Measurements from ENCODE around the gene ATXN10.

The ATXN10 gene

DNA sequence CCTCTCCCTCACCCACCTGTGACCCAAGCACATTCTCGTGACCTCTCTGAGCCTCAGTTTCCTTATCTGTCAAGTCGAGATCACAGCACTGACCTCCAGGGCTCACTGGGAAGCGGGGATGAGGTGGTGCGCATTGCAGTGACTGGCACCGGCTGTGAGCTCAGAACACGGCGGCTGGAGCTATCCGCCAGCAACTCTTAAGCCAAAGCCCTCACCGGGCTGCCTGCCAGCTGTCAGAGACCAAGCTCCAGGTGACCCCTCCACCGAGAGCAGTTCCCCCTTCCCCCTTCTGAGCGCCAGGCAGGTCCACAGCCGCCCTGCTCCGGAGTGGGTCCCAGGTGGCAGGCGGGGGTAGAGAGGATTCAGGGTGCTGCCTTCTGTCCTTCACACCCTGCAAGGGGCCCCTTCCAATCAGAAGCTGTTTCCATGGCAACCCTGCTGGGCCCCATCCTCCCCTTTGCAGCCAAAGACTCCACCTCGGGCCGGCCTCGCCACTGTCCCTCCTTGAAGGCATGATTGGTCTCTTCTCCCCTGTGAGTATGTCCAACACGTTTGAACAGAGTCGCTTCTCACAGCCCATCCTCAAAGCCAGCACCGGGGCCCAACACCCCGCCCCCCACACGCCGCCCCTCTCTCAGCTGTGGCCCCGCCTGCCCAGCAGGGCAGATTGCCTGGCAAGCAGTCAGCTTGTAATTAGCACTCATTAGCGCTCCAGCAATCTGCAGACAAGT, 206.6 kb downstream of the ATXN10 start:
- Histone ChIP-seq H3K4me1 (ENCODE audit: insufficient read depth, low read length, severe bottlenecking) (no peaks in the 10 kb centered on the region), H3K4me3 (ENCODE audit: low read depth, low read length, poor library complexity, severe bottlenecking) (no peak overlapping the region), H3K27ac (ENCODE audit: low read depth, low read length, poor library complexity, severe bottlenecking) (no peak overlapping the region), H3K9me3 (ENCODE audit: low read length) (peaks cover 7% of the 10 kb centered on the region), H4K20me1 (ENCODE audit: insufficient read depth, low read length) (no peaks in the 10 kb centered on the region), H3K9ac (ENCODE audit: low read length) (no peak overlapping the region), H3K4me2 (ENCODE audit: low read length) (no peak overlapping the region), H3K36me3 (ENCODE audit: insufficient read depth, low read length) (peaks cover 1% of the 10 kb centered on the region; the same call in 1 of the 2 replicates), H3K9me2 (ENCODE audit: low read depth, low read length) (no peaks in the 10 kb centered on the region), H2AFZ (ENCODE audit: low read length) (no peak overlapping the region), H3K79me2 (ENCODE audit: insufficient read depth, low read length) (no peaks in the 10 kb centered on the region), H3F3A (ENCODE audit: insufficient read depth, low read length) (no peaks in the 10 kb centered on the region), H3K27me3 (ENCODE audit: insufficient read depth, low read length) (peaks cover 7% of the 10 kb centered on the region; the same call in 1 of the 2 replicates)
- no peak for TF ChIP-seq EZH2 (IDR thresholded peaks at IDR 0.05; ENCODE audit: borderline replicate concordance, low read length)
- TF ChIP-seq, protein P1, sequence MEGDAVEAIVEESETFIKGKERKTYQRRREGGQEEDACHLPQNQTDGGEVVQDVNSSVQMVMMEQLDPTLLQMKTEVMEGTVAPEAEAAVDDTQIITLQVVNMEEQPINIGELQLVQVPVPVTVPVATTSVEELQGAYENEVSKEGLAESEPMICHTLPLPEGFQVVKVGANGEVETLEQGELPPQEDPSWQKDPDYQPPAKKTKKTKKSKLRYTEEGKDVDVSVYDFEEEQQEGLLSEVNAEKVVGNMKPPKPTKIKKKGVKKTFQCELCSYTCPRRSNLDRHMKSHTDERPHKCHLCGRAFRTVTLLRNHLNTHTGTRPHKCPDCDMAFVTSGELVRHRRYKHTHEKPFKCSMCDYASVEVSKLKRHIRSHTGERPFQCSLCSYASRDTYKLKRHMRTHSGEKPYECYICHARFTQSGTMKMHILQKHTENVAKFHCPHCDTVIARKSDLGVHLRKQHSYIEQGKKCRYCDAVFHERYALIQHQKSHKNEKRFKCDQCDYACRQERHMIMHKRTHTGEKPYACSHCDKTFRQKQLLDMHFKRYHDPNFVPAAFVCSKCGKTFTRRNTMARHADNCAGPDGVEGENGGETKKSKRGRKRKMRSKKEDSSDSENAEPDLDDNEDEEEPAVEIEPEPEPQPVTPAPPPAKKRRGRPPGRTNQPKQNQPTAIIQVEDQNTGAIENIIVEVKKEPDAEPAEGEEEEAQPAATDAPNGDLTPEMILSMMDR (IDR thresholded peaks at IDR 0.05; ENCODE audit: low read length), result no peak

- Histone ChIP-seq H3K9me2 (ENCODE audit: low read depth, low read length) (no peaks in the 10 kb centered on the region), H3K9me3 (ENCODE audit: low read length) (no peaks in the 10 kb centered on the region), H3K36me3 (ENCODE audit: insufficient read depth, low read length) (no peaks in the 10 kb centered on the region), H3K4me1 (ENCODE audit: insufficient read depth, low read length, severe bottlenecking) (no peaks in the 10 kb centered on the region), H3F3A (ENCODE audit: insufficient read depth, low read length) (no peaks in the 10 kb centered on the region), H3K27me3 (ENCODE audit: insufficient read depth, low read length) (peaks cover 4% of the 10 kb centered on the region; the same call in 1 of the 2 replicates), H4K20me1 (ENCODE audit: insufficient read depth, low read length) (no peaks in the 10 kb centered on the region), H2AFZ (ENCODE audit: low read length) (no peak overlapping the region), H3K4me3 (ENCODE audit: low read depth, low read length, poor library complexity, severe bottlenecking) (no peak overlapping the region), H3K79me2 (ENCODE audit: insufficient read depth, low read length) (no peaks in the 10 kb centered on the region), H3K9ac (ENCODE audit: low read length) (no peak overlapping the region), H3K27ac (ENCODE audit: low read depth, low read length, poor library complexity, severe bottlenecking) (no peak overlapping the region), H3K4me2 (ENCODE audit: low read length) (no peak overlapping the region)
- TF ChIP-seq, protein P1 (IDR thresholded peaks at IDR 0.05; ENCODE audit: low read length), result no peak
- no peak for TF ChIP-seq EZH2 (IDR thresholded peaks at IDR 0.05; ENCODE audit: borderline replicate concordance, low read length)
Observed at GRCh38 chr22:45878901-45879551, 207.4 kb downstream of the ATXN10 start.

GRCh38 chr22:45879552-45879949, 207.9 kb downstream of the ATXN10 start:
- TF ChIP-seq EZH2 (IDR thresholded peaks at IDR 0.05; ENCODE audit: borderline replicate concordance, low read length), result no peak
- TF ChIP-seq, protein P1 (IDR thresholded peaks at IDR 0.05; ENCODE audit: low read length), result no peak
- no peaks in the 10 kb centered on the region for H3K9me2 ChIP-seq (ENCODE audit: low read depth, low read length)
- no peaks in the 10 kb centered on the region for H3K36me3 ChIP-seq (ENCODE audit: insufficient read depth, low read length)
- H3K9ac ChIP-seq (ENCODE audit: low read length), result no peak overlapping the region
- no peak overlapping the region for H3K4me3 ChIP-seq (ENCODE audit: low read depth, low read length, poor library complexity, severe bottlenecking)
- H3K4me1 ChIP-seq (ENCODE audit: insufficient read depth, low read length, severe bottlenecking), result no peaks in the 10 kb centered on the region
- H3K4me2 ChIP-seq (ENCODE audit: low read length), result no peak overlapping the region
- H3K27me3 ChIP-seq (ENCODE audit: insufficient read depth, low read length), result peaks cover 6% of the 10 kb centered on the region; the same call in 1 of the 2 replicates
- no peaks in the 10 kb centered on the region for H4K20me1 ChIP-seq (ENCODE audit: insufficient read depth, low read length)
- no peaks in the 10 kb centered on the region for H3F3A ChIP-seq (ENCODE audit: insufficient read depth, low read length)
- H3K79me2 ChIP-seq (ENCODE audit: insufficient read depth, low read length), result no peaks in the 10 kb centered on the region
- H3K27ac ChIP-seq (ENCODE audit: low read depth, low read length, poor library complexity, severe bottlenecking), result no peak overlapping the region
- no peak overlapping the region for H2AFZ ChIP-seq (ENCODE audit: low read length)
- H3K9me3 ChIP-seq (ENCODE audit: low read length), result no peaks in the 10 kb centered on the region

All from OCI-LY1 (cell line).